Muscle of arm (tissue), 12 donors: ENCODE measurements around the gene NOD1. TPM values are rescaled to one million over a fixed set of nuclear protein-coding genes. Genes with fewer than 3 reads are reported as not detected.
A peak's percentile ranks its signal among the peaks of the same experiment; 100 is the strongest.
"Not testable (repeated sequence)": the region's sequence is repeated elsewhere in the genome, so short reads cannot be mapped to it uniquely, and the experiment has no call there.

Source experiments
- DNase-seq: peaks from one replicate; pipeline ENCODE4 v3.0.0-alpha.2; 2013
- polyA plus RNA-seq, 12 donors: library from polyadenylated mRNA; unstranded; fragments of 120-200 nt; gene quantifications; one replicate each; pipeline ENCODE4 v1.2.1, GENCODE V29; 2013; ENCODE audit not compliant: insufficient read length in 12 of 12

The NOD1 gene
- polyA plus RNA-seq, 12 donors: 9.6 to 20.8 (median 15.7) TPM; not detected in 1

- no peak for DNase-seq
These were observed 56.9 kb downstream of the NOD1 start for GRCh38 chr7:30421647-30422196.

- no peak for DNase-seq
These were observed 57.9 kb downstream of the NOD1 start for GRCh38 chr7:30420662-30421061.

- not testable (repeated sequence) for DNase-seq
These were observed 58.5 kb downstream of the NOD1 start for GRCh38 chr7:30420080-30420479.

- DNase-seq: no peak
These were observed 64.7 kb downstream of the NOD1 start for GRCh38 chr7:30413864-30414263.

- DNase-seq: peak; percentile 43
These were observed 65.6 kb downstream of the NOD1 start for GRCh38 chr7:30412782-30413504.

GRCh38 chr7:30411897-30412296 is 66.7 kb downstream of the NOD1 start:
- DNase-seq: no peak

GRCh38 chr7:30411173-30411572 is 67.4 kb downstream of the NOD1 start:
- no peak for DNase-seq

GRCh38 chr7:30406664-30407425 is 71.7 kb downstream of the NOD1 start:
- DNase-seq: no peak

- no peak for DNase-seq
These were observed 73.4 kb downstream of the NOD1 start for GRCh38 chr7:30405179-30405578.

GRCh38 chr7:30403477-30403876 is 75.1 kb downstream of the NOD1 start:
- DNase-seq: no peak

- DNase-seq: peak; percentile 26
These were observed 82.2 kb downstream of the NOD1 start for GRCh38 chr7:30396389-30396788.

GRCh38 chr7:30395676-30396075 is 82.9 kb downstream of the NOD1 start:
- no peak for DNase-seq

GRCh38 chr7:30391806-30392205 is 86.8 kb downstream of the NOD1 start:
- no peak for DNase-seq

GRCh38 chr7:30390736-30391636 is 87.6 kb downstream of the NOD1 start:
- no peak for DNase-seq

- no peak for DNase-seq
These were observed 88.8 kb downstream of the NOD1 start for GRCh38 chr7:30389791-30390190.

GRCh38 chr7:30382607-30383006 is 96.0 kb downstream of the NOD1 start:
- no peak for DNase-seq

- not testable (repeated sequence) for DNase-seq
These were observed 97.8 kb downstream of the NOD1 start for GRCh38 chr7:30380824-30381223.

GRCh38 chr7:30380294-30380693 is 98.3 kb downstream of the NOD1 start:
- DNase-seq: no peak

- no peak for DNase-seq
These were observed 98.8 kb downstream of the NOD1 start for GRCh38 chr7:30379741-30380140.

GRCh38 chr7:30379131-30379530 is 99.5 kb downstream of the NOD1 start:
- DNase-seq: no peak

GRCh38 chr7:30378275-30378674 is 100.3 kb downstream of the NOD1 start:
- DNase-seq: no peak
